Neural crest cell (in vitro differentiated cells): ENCODE results near the gene C2orf80. TPM values are rescaled to one million over a fixed set of nuclear protein-coding genes. Genes with fewer than 3 reads are reported as not detected.

ENCODE experiments used
- DNase-seq: peaks from one replicate; pipeline ENCODE4 v3.0.0; 2021; ENCODE audit warnings: low read depth, mixed read lengths, low spot score
- H3K27ac Mint-ChIP-seq: one replicate; pipeline ENCODE4 v1.8.0; 2021; ENCODE audit warnings: mild to moderate bottlenecking, mixed read lengths; ENCODE audit not compliant: unreplicated experiment
- H3K27me3 Mint-ChIP-seq: 2 replicates; pipeline ENCODE4 v1.8.0; 2021; ENCODE audit warnings: low read depth, mild to moderate bottlenecking, mixed read lengths
- H3K36me3 Mint-ChIP-seq: 2 replicates; pipeline ENCODE4 v1.8.0; 2021; ENCODE audit warnings: low read depth, mild to moderate bottlenecking, mixed read lengths
- H3K4me1 Mint-ChIP-seq: 2 replicates; pipeline ENCODE4 v1.8.0; 2021; ENCODE audit warnings: mixed read lengths
- H3K4me3 Mint-ChIP-seq: one replicate; pipeline ENCODE4 v1.8.0; 2021; ENCODE audit warnings: mild to moderate bottlenecking, mixed read lengths
- H3K9me3 Mint-ChIP-seq: 2 replicates; pipeline ENCODE4 v1.8.0; 2021; ENCODE audit warnings: mixed read lengths
- total RNA-seq: library from RNA; stranded (reverse); gene quantifications from 2 replicates; pipeline ENCODE4 v1.2.1, GENCODE V29; 2021
- TF ChIP-seq, protein P1 (sequence below): fragments of 200-600 bp; sonication (generic); conservative IDR thresholded peaks from 2 replicates; pipeline ENCODE4 v1.5.0; 2021; ENCODE audit warnings: antibody characterized with exemption, mild to moderate bottlenecking

C2orf80 gene
- total RNA-seq, 1 donor from 2014 or later: 1.0 TPM

DNA sequence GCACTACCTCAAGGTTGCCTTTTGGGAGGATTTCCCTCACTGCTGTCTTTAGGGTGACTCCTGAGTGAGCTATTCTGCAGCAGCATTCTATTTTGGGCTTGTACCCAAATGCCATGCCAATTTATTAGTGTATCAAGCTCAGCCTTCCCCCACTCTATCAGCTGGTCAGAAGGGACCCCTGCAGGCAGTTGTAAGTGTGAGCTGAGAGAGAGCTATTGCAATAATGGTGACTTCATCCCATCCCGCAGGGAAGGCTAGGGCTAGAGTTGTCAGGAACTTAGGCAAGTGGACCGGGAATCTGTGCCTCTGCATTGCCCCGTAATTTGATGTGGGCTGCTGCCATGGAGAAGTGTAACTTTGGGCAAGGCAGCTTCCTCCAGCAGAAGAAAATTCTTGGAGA is 42.1 kb downstream of the C2orf80 start:
- TF ChIP-seq, protein P1, sequence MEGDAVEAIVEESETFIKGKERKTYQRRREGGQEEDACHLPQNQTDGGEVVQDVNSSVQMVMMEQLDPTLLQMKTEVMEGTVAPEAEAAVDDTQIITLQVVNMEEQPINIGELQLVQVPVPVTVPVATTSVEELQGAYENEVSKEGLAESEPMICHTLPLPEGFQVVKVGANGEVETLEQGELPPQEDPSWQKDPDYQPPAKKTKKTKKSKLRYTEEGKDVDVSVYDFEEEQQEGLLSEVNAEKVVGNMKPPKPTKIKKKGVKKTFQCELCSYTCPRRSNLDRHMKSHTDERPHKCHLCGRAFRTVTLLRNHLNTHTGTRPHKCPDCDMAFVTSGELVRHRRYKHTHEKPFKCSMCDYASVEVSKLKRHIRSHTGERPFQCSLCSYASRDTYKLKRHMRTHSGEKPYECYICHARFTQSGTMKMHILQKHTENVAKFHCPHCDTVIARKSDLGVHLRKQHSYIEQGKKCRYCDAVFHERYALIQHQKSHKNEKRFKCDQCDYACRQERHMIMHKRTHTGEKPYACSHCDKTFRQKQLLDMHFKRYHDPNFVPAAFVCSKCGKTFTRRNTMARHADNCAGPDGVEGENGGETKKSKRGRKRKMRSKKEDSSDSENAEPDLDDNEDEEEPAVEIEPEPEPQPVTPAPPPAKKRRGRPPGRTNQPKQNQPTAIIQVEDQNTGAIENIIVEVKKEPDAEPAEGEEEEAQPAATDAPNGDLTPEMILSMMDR: no peak
- Mint-ChIP-seq H3K36me3 (no peaks in the 10 kb centered on the region), H3K9me3 (peaks cover 5% of the 10 kb centered on the region), H3K27ac (no peak overlapping the region), H3K27me3 (no peaks in the 10 kb centered on the region), H3K4me3 (no peak overlapping the region), H3K4me1 (peaks cover 10% of the 10 kb centered on the region)
- no peak for DNase-seq

DNA sequence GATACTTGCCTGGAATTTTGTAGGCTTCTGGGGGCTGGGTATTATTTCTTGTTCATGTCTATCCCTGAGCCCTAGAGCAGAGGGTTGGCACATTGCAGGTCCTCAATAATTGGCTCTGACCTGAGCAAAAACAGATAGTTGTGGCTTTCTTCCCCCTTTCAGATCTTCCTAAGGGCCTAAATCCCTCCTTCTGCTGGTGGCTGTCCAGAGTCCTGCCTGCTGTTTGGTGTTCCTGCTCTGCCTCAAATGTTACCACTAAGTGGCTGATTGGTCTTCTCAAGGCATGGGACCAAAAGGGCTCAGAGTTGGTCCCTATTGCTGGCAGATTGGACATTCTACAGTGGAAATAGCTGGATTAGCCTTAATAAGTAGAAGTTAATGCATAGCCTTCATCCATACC is 42.8 kb downstream of the C2orf80 start:
- peak overlapping the region; percentile 63 for H3K27ac Mint-ChIP-seq
- H3K4me1 Mint-ChIP-seq: peaks cover 12% of the 10 kb centered on the region
- peaks cover 5% of the 10 kb centered on the region for H3K9me3 Mint-ChIP-seq
- H3K27me3 Mint-ChIP-seq: no peaks in the 10 kb centered on the region
- no peak overlapping the region for H3K4me3 Mint-ChIP-seq
- DNase-seq: no peak
- no peaks in the 10 kb centered on the region for H3K36me3 Mint-ChIP-seq
- TF ChIP-seq, protein P1: no peak

DNA sequence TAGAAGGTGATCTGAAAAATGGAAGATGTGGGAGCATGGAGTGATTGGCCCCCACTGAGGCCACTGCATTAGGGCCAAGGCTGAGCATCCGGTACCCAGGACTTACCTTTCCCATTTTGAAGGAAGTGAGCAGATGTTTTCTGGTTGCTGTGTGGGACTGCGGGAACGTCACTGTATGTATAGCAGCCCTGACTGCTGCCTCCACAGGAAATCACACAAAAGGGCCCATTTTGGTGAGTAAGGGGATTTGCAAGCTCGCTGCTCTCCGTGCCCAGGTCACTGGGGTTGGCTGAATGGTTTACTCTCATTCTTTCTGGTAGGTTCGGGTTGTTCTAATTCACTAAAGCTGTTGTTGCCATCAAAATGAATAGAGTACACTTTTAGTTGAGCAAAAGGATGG is 43.8 kb downstream of the C2orf80 start, which contains the start of gene CRYGB:
Gene CRYGB (minus strand): TSS at position 153 of the 400 bp plus-strand sequence. CDS start 38 bp downstream, at position 115.
- Mint-ChIP-seq H3K36me3 (no peaks in the 10 kb centered on the region), H3K9me3 (peaks cover 2% of the 10 kb centered on the region), H3K4me3 (no peak within 1 kb of the TSS), H3K27me3 (no peaks in the 10 kb centered on the region), H3K27ac (peak within 1 kb of the TSS; percentile 63), H3K4me1 (peaks cover 12% of the 10 kb centered on the region)
- TF ChIP-seq, protein P1: no peak
- DNase-seq: no peak

DNA sequence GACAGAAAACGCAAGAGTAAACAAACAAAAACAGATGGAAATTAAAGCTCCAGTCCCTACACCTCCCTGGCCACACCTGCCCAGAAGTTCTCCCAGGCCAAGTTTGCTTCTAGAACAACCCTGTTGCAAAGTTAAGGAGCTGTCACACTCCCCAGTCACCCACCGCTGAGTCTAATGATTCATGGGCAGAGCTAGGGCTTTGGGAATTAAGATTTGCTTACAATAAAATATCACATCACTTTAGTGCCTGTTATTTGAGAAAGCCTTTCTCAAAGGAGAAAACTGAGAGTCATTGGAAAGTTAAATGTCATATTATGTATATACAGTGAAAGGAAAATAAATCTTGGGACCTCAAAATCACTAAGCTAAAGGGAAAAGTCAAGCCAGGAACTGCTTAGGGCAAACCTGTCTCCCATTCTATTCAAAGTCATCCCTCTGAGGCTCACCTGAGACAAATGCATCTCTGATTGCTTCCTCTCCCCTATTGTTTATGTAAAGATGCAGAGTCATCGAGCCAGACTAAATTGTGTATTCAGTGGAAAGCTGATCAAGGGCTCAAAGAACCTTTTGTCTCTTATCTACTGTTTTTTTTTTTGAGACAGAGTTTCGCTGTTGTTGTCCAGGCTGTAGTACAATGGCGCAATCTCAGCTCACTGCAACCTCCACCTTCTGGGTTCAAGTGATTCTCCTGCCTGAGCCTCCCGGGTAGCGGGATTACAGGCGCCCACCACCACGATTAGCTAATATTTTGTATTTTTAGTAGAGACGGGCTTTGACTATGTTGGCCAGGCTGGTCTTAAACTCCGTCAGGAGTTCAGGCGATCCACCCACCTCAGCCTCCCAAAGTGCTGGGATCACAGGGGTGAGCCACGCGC is 46.7 kb downstream of the C2orf80 start:
- TF ChIP-seq, protein P1: no peak
- H3K36me3 Mint-ChIP-seq: no peaks in the 10 kb centered on the region
- H3K9me3 Mint-ChIP-seq: no peaks in the 10 kb centered on the region
- no peak for DNase-seq
- no peaks in the 10 kb centered on the region for H3K27me3 Mint-ChIP-seq
- H3K4me1 Mint-ChIP-seq: peaks cover 12% of the 10 kb centered on the region
- H3K27ac Mint-ChIP-seq: peak overlapping the region; percentile 62
- no peak overlapping the region for H3K4me3 Mint-ChIP-seq

DNA sequence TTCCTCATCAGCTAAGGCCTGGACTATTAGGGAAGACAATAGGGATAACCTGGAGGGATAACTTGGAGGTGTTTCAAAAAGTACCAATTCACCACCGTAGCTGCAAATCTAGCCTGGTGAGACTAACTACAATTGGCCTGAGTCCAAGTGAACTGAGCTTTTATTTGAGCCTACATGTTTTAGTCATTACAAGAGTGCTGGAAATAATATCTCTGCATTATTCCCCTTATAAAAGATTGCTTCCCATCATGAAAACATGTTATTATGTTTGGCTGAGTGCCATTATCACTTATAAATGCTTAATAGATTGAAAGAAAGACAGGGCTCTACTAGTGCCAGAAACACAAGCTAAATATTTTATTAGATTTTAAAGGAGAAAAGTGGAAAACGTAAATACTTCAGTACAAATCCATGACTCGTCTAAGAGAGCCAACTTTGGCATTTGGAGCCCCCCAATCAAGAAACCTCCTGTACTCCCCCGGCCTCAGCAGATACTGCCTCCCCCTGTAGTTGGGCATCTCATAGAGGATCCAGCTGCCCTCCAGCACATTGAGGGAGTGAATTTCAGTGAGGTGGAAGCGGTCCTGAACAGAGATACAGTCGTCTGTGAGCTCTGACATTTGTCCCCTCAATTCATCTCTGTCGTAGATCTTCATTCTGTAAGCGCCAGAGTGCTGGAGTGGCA is 47.4 kb downstream of the C2orf80 start:
- H3K4me3 Mint-ChIP-seq: no peak overlapping the region
- peak overlapping the region; percentile 62 for H3K27ac Mint-ChIP-seq
- H3K36me3 Mint-ChIP-seq: no peaks in the 10 kb centered on the region
- H3K9me3 Mint-ChIP-seq: no peaks in the 10 kb centered on the region
- TF ChIP-seq, protein P1: no peak
- no peaks in the 10 kb centered on the region for H3K27me3 Mint-ChIP-seq
- DNase-seq: no peak
- peaks cover 12% of the 10 kb centered on the region for H3K4me1 Mint-ChIP-seq
